GM12878 (cell line): ENCODE results near the gene KRT4. TPM values are rescaled to one million over a fixed set of nuclear protein-coding genes. Genes with fewer than 3 reads are reported as not detected.

Source experiments
- ATAC-seq: fragments of 200-7000 bp; cut with Tn5 transposase; 3 replicates; pipeline ENCODE4 v1.9.1; 2020; ENCODE audit warnings: mild to moderate bottlenecking, moderate library complexity
- BruUV-seq: library from RNA; stranded (reverse); fragments of 400-500 nt; replicated peaks from 2 replicates; lab custom pipeline; 2021; lab: Mats Ljungman, UMichigan
- CTCF ChIA-PET: fragments of 300-600 bp; sonication (Branson Sonifier 250); formaldehyde crosslinking; extraction: SDS; loops from one replicate; lab custom pipeline; 2021; ENCODE audit warnings: inconsistent platforms; lab: Yijun Ruan, JAX
- POLR2A ChIA-PET: fragments of 350-600 bp; formaldehyde crosslinking; extraction: SDS; loops from one replicate; lab custom pipeline; 2021; ENCODE audit warnings: inconsistent platforms; lab: Charles Lee
- RAD21 ChIA-PET: fragments of 300-600 bp; sonication (Branson Sonifier 250); formaldehyde crosslinking; loops from one replicate; lab custom pipeline; 2023; ENCODE audit warnings: antibody characterized with exemption; ENCODE audit not compliant: unreplicated experiment; lab: Charles Lee
- SMC1A ChIA-PET: fragments of 300-600 bp; sonication (Branson Sonifier 250); formaldehyde crosslinking; loops from one replicate; lab custom pipeline; 2023; ENCODE audit not compliant: unreplicated experiment, uncharacterized antibody; lab: Charles Lee
- DNase-seq: peaks from one replicate; pipeline ENCODE4 v3.0.0-alpha.2; 2011; ENCODE audit warnings: low read depth, low spot score
- FAIRE-seq: peaks from 3 replicates; lab custom pipeline; 2011; peaks lifted over from hg19 to GRCh38; lab: Jason Lieb, UNC
- H2AFZ ChIP-seq: 2 replicates; pipeline ENCODE4 v1.6.0; 2011; ENCODE audit warnings: low read depth, low read length, control low read depth; ENCODE audit not compliant: control insufficient read depth
- H3K27ac ChIP-seq: 2 replicates; pipeline ENCODE4 v1.5.1; 2011; ENCODE audit warnings: control low read depth; ENCODE audit not compliant: control insufficient read depth, insufficient read depth
- H3K27me3 ChIP-seq, 2 experiments: replicated peaks in 1 of 2; 2 replicates each; pipeline versions ENCODE4 v1.6.0 to v1.6.1; 2011; ENCODE audit warnings: low read length in 1 of 2; ENCODE audit not compliant: control insufficient read depth in 2 of 2, insufficient read depth in 2 of 2
- H3K36me3 ChIP-seq, 2 experiments: 2 replicates each; pipeline ENCODE4 v1.5.1; 2011; ENCODE audit warnings: low read length in 1 of 2; ENCODE audit not compliant: control insufficient read depth in 2 of 2, insufficient read depth in 2 of 2
- H3K4me1 ChIP-seq: 2 replicates; pipeline ENCODE4 v1.6.1; 2011; ENCODE audit warnings: mild to moderate bottlenecking, low read length, moderate library complexity, mixed read lengths; ENCODE audit not compliant: control insufficient read depth, insufficient read depth
- H3K4me2 ChIP-seq: 2 replicates; pipeline ENCODE4 v1.6.0; 2011; ENCODE audit warnings: control low read depth; ENCODE audit not compliant: control insufficient read depth, insufficient read depth
- H3K4me3 ChIP-seq: fragments of 200-600 bp; sonication (generic); 2 replicates; pipeline ENCODE4 v1.5.1; 2016
- H3K79me2 ChIP-seq: 2 replicates; pipeline ENCODE4 v1.6.0; 2011; ENCODE audit warnings: low read length; ENCODE audit not compliant: control insufficient read depth, insufficient read depth
- H3K9ac ChIP-seq: 2 replicates; pipeline ENCODE4 v1.8.0; 2011; ENCODE audit warnings: low read length, control low read depth, mixed read lengths; ENCODE audit not compliant: control insufficient read depth, insufficient read depth
- H3K9me3 ChIP-seq: replicated peaks from 3 replicates; pipeline ENCODE4 v1.5.1; 2011; ENCODE audit warnings: mild to moderate bottlenecking, low read length; ENCODE audit not compliant: control insufficient read depth, insufficient read depth
- H4K20me1 ChIP-seq: 2 replicates; pipeline ENCODE4 v1.6.0; 2011; ENCODE audit not compliant: control insufficient read depth, insufficient read depth
- BRCA1 ChIP-seq: IDR thresholded peaks from 2 replicates; pipeline ENCODE4 v1.6.1; 2011; ENCODE audit warnings: low read depth, low read length, improper control_type of control experiment
- DPF2 ChIP-seq: fragments of 450-650 bp; IDR thresholded peaks from 2 replicates; pipeline ENCODE4 v1.6.1; 2017; ENCODE audit warnings: mild to moderate bottlenecking
- HCFC1 ChIP-seq: fragments of 150-350 bp; IDR thresholded peaks from 2 replicates; pipeline ENCODE4 v1.6.1; 2014; ENCODE audit warnings: low read length
- MLLT1 ChIP-seq: fragments of 450-650 bp; IDR thresholded peaks from 2 replicates; pipeline ENCODE4 v1.6.1; 2016; ENCODE audit warnings: mild to moderate bottlenecking
- SPI1 ChIP-seq: IDR thresholded peaks from 2 replicates; pipeline ENCODE4 v1.6.1; 2011; ENCODE audit warnings: low read depth, mild to moderate bottlenecking, low read length, moderate library complexity, borderline replicate concordance; ENCODE audit not compliant: insufficient read depth
- YY1 ChIP-seq: IDR thresholded peaks from 2 replicates; pipeline ENCODE4 v1.6.1; 2011; ENCODE audit warnings: low read depth, mild to moderate bottlenecking, low read length
- ZBED1 ChIP-seq: IDR thresholded peaks from 2 replicates; pipeline ENCODE4 v1.6.1; 2016; ENCODE audit warnings: borderline replicate concordance
- ZBTB4 ChIP-seq: fragments of 450-650 bp; formaldehyde crosslinking; IDR thresholded peaks from 2 replicates; pipeline ENCODE4 v1.4.0; 2022; ENCODE audit warnings: mild to moderate bottlenecking, moderate library complexity
- WGBS: methylation state at CpG from one replicate; pipeline ENCODE4 v1.1.6; 2016; ENCODE audit warnings: low lambda C conversion rate; ENCODE audit not compliant: insufficient replicate concordance, insufficient coverage; ENCODE audit errors: missing lambda C conversion rate; 5-methylcytosine and 5-hydroxymethylcytosine counted together
- in situ Hi-C: fragments of 300-500 bp; cut with MboI; formaldehyde crosslinking; loops from 9 replicates; pipeline ENCODE4 v1.14.3; 2018; ENCODE audit warnings: mixed read lengths
- intact Hi-C: fragments of 100-400 bp; cut with micrococcal nuclease; formaldehyde crosslinking; loops from one replicate; pipeline ENCODE4 v1.14.2; 2022; ENCODE audit not compliant: unreplicated experiment
- polyA plus RNA-seq, 11 experiments: library from polyadenylated mRNA; depleted of rRNA in 4 of 11; unstranded in 6 of 11; stranded (reverse) in 5 of 11; fragments of >200 nt; fragmentation: Nextera tagmentation in 4 of 11; fragmentation: Illumina TruSeq in 1 of 11; extraction: Ambion mirVana in 4 of 11; extraction: Trizol in 1 of 11; gene quantifications; 1 replicate in 1 of 11; 2 replicates in 10 of 11; pipeline versions ENCODE4 v1.2.1 to v1.2.3, GENCODE V29; 2011 to 2016; ENCODE audit warnings: inconsistent platforms in 2 of 11, missing spikeins in 2 of 11, low read depth in 1 of 11
- total RNA-seq, 4 experiments: library from RNA; depleted of rRNA in 3 of 4; stranded (reverse); fragments of >200 nt in 3 of 4; fragmentation: Illumina TruSeq in 1 of 4; extraction: Trizol in 1 of 4; gene quantifications; 2 replicates each; pipeline versions ENCODE4 v1.2.1 to v1.2.3, GENCODE V29; 2013 to 2021

Gene KRT4
- total and polyA plus RNA-seq, 10 of the 15 experiments (the other 5 are each of a cell fraction or from before 2014, with no cell fraction given): not detected

GRCh38 chr12:52839436-52840105, 25.7 kb upstream of the KRT4 start:
- H4K20me1 ChIP-seq: no peaks in the 10 kb centered on the region
- no peak overlapping the region for H3K27ac ChIP-seq
- no peaks in the 10 kb centered on the region for H3K9me3 ChIP-seq
- no peak overlapping the region for H3K4me2 ChIP-seq
- H3K4me1 ChIP-seq: no peaks in the 10 kb centered on the region
- ChIA-PET SMC1A (interaction anchor here (1.3 kb wide), 1 partner anchor 80 kb away, joined by 3 read pairs; no protein-coding TSS in a partner anchor), CTCF (no interaction called here), RAD21 (no interaction called here), POLR2A (no interaction called here)
- no peak overlapping the region for H3K9ac ChIP-seq
- H3K4me3 ChIP-seq: no peak overlapping the region
- no peaks in the 10 kb centered on the region for H3K79me2 ChIP-seq
- no TSS peak for BruUV-seq
- no peak for FAIRE-seq
- intact Hi-C loops: no loop called here
- H3K27me3 ChIP-seq: peaks cover 5 to 7% of the 10 kb centered on the region in 2 experiments; a peak in 3 of 4 replicates
- TF ChIP-seq MLLT1 (no peak), SPI1 (no peak), DPF2 (no peak), ZBTB4 (no peak), YY1 (no peak), HCFC1 (no peak), ZBED1 (no peak), BRCA1 (no peak)
- in situ Hi-C loops: no loop called here
- H3K36me3 ChIP-seq: no peaks in the 10 kb centered on the region
- ATAC-seq: no peak
- no peak for DNase-seq
- 23% methylated on average over 18 of the region's 18 CpGs for WGBS
- H2AFZ ChIP-seq: no peak overlapping the region
